Measurements from ENCODE around the gene TAS1R1.

DNA sequence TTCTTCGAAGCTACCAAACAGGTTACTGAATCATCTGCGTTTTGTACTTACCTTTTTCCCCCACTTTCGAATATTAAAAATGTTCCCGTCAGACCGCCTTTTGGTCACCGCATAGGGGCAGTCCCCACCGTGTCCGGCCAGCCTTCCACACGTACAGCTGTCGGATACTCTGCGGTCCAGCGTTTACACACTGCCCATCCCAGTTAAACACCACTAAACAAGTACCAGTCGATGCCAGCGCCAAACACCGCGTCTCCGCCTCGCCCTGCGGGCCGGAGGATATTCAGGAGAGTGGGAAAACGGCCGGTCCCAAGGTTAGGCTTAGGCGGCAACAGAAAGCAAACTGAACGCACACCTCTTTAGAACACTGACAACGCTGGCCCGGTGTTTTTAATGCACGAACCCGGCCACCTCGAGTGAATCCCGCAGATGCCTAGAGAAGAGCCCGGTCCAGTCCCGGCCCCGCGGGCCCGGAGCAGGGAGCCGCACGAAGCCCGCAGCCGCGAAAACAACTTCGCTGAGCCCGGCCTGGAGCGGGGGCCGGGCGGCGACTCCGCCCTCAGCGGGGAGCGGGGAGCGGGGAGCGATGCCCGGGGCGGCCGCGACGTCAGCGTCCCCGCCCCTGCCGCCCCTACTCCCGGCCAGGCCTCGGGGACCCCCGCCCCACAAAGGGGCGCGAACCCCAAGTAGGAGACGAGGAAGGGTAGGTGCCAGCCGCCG lies 57.7 kb downstream of the TAS1R1 start:
- TF ChIP-seq CTCF (IDR thresholded peaks at IDR 0.05 in 2 of 3, conservative IDR thresholded peaks at IDR 0.05 in 1 of 3; ENCODE audit: insufficient read depth in 2 of 3, low read depth in 1 of 3, low read length in 3 of 3) (peak; percentile 19 to 29 (median 25); a peak in 2 of 6 replicates), EZH2 (IDR thresholded peaks at IDR 0.05; ENCODE audit: borderline replicate concordance, low read depth, low read length) (no peak), MAFF (IDR thresholded peaks at IDR 0.05; ENCODE audit: low read length) (no peak), TAF1 (IDR thresholded peaks at IDR 0.05; ENCODE audit: control insufficient read depth, extremely low read depth, insufficient read depth, low read length, severe bottlenecking) (peak; percentile 36), MYC (IDR thresholded peaks at IDR 0.05; ENCODE audit: low read depth, low read length) (no peak), MYC (CRISPR knock-in tag; IDR thresholded peaks at IDR 0.05; ENCODE audit: borderline replicate concordance, low read depth) (no peak), POLR2A (conservative IDR thresholded peaks at IDR 0.05) (peak; percentile 56), TEAD4 (IDR thresholded peaks at IDR 0.05; ENCODE audit: low read length) (0 out of 2 replicates have a peak, but pooled peaks have one; percentile 3), TEAD4 (CRISPR knock-in tag; IDR thresholded peaks at IDR 0.05; ENCODE audit: borderline replicate concordance) (no peak)
- TF ChIP-seq, protein P1, sequence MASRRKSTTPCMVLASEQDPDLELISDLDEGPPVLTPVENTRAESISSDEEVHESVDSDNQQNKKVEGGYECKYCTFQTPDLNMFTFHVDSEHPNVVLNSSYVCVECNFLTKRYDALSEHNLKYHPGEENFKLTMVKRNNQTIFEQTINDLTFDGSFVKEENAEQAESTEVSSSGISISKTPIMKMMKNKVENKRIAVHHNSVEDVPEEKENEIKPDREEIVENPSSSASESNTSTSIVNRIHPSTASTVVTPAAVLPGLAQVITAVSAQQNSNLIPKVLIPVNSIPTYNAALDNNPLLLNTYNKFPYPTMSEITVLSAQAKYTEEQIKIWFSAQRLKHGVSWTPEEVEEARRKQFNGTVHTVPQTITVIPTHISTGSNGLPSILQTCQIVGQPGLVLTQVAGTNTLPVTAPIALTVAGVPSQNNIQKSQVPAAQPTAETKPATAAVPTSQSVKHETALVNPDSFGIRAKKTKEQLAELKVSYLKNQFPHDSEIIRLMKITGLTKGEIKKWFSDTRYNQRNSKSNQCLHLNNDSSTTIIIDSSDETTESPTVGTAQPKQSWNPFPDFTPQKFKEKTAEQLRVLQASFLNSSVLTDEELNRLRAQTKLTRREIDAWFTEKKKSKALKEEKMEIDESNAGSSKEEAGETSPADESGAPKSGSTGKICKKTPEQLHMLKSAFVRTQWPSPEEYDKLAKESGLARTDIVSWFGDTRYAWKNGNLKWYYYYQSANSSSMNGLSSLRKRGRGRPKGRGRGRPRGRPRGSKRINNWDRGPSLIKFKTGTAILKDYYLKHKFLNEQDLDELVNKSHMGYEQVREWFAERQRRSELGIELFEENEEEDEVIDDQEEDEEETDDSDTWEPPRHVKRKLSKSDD (conservative IDR thresholded peaks at IDR 0.05; ENCODE audit: low read length): no peak
- TF ChIP-seq, protein P2, sequence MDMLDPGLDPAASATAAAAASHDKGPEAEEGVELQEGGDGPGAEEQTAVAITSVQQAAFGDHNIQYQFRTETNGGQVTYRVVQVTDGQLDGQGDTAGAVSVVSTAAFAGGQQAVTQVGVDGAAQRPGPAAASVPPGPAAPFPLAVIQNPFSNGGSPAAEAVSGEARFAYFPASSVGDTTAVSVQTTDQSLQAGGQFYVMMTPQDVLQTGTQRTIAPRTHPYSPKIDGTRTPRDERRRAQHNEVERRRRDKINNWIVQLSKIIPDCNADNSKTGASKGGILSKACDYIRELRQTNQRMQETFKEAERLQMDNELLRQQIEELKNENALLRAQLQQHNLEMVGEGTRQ (CRISPR knock-in tag; IDR thresholded peaks at IDR 0.05): no peak
- TF ChIP-seq, protein P3, sequence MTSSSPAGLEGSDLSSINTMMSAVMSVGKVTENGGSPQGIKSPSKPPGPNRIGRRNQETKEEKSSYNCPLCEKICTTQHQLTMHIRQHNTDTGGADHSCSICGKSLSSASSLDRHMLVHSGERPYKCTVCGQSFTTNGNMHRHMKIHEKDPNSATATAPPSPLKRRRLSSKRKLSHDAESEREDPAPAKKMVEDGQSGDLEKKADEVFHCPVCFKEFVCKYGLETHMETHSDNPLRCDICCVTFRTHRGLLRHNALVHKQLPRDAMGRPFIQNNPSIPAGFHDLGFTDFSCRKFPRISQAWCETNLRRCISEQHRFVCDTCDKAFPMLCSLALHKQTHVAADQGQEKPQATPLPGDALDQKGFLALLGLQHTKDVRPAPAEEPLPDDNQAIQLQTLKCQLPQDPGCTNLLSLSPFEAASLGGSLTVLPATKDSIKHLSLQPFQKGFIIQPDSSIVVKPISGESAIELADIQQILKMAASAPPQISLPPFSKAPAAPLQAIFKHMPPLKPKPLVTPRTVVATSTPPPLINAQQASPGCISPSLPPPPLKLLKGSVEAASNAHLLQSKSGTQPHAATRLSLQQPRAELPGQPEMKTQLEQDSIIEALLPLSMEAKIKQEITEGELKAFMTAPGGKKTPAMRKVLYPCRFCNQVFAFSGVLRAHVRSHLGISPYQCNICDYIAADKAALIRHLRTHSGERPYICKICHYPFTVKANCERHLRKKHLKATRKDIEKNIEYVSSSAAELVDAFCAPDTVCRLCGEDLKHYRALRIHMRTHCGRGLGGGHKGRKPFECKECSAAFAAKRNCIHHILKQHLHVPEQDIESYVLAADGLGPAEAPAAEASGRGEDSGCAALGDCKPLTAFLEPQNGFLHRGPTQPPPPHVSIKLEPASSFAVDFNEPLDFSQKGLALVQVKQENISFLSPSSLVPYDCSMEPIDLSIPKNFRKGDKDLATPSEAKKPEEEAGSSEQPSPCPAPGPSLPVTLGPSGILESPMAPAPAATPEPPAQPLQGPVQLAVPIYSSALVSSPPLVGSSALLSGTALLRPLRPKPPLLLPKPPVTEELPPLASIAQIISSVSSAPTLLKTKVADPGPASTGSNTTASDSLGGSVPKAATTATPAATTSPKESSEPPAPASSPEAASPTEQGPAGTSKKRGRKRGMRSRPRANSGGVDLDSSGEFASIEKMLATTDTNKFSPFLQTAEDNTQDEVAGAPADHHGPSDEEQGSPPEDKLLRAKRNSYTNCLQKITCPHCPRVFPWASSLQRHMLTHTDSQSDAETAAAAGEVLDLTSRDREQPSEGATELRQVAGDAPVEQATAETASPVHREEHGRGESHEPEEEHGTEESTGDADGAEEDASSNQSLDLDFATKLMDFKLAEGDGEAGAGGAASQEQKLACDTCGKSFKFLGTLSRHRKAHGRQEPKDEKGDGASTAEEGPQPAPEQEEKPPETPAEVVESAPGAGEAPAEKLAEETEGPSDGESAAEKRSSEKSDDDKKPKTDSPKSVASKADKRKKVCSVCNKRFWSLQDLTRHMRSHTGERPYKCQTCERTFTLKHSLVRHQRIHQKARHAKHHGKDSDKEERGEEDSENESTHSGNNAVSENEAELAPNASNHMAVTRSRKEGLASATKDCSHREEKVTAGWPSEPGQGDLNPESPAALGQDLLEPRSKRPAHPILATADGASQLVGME (CRISPR knock-in tag; IDR thresholded peaks at IDR 0.05): no peak
- TF ChIP-seq, protein P4, sequence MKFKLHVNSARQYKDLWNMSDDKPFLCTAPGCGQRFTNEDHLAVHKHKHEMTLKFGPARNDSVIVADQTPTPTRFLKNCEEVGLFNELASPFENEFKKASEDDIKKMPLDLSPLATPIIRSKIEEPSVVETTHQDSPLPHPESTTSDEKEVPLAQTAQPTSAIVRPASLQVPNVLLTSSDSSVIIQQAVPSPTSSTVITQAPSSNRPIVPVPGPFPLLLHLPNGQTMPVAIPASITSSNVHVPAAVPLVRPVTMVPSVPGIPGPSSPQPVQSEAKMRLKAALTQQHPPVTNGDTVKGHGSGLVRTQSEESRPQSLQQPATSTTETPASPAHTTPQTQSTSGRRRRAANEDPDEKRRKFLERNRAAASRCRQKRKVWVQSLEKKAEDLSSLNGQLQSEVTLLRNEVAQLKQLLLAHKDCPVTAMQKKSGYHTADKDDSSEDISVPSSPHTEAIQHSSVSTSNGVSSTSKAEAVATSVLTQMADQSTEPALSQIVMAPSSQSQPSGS (CRISPR knock-in tag; IDR thresholded peaks at IDR 0.05): peak; percentile 65; the same call in 1 of the 2 replicates
